ENCODE data around the gene ZMAT5.

ZMAT5 gene

DNA sequence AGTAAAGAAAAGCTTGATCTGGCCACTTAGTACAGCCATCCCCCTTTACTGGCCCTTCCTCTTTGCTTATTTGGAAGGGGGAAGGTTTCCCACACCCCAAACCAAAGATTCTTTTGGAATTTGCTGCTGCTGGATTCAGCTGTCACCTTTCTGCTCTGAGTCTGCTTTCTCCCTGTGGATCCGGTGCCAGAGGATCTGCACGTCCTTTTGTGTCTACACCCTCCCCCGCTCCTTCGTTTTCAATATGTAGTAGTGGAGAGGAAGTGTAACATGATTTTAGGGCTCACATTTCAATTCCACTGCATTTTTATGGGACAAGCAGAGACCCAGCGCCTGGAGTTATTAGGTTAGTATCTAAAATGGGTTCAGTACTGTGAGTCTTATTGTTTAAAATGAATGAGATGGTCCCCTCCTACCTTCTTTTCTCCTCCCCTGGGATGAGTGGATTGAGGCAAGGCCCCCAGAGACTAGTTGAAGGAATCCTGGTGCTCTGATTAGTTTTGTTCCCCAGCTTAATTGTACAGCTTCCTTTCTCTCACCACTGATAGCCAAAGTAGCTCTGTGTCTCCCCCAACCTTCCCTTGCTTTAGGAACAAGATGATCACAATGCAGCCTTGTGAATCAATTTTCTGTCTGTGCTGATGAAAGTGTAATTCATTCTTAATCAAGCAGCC lies 77.5 kb downstream of the ZMAT5 start:
- DNase-seq (ENCODE audit: low read depth, low spot score), result no peak

DNA sequence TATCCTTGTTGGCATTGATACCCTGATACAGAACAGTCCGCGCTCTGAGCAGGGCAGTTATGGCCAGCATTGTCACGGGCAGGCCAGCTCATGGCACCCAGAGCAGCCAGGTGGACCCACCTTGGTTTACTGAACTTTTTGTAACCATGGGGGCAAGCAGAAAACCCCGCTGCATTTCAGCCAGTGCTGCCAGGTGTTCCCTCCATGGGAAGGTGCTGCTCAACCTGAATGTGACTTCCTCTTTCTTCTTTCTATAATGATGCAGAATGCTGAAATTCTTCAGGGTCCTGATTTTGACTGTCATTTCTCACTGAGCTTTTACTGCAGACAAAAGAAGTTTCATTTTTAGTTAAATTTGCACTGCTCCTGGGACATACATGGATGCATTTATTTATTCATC lies 82.6 kb downstream of the ZMAT5 start:
- DNase-seq (ENCODE audit: low read depth, low spot score), result no peak

DNA sequence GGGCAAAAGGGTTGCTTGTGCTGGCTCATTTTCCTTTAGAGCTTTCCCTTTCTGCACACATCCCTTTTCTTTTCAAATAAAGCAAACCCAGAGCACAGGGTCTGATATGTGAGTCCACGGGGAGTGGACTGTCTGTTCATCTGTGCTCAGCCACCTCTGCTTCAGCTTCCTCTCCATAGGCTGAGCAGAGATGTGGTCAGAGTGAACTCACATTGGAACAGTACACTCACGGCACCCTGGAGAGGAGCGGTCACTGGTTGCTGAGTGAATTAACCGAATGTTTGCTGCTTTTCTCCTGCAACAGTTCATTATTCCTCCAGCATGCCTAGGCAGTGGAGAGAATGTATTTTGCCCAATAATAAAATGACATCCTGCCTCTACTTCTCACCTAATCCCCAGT lies 83.3 kb downstream of the ZMAT5 start:
- no peak for DNase-seq (ENCODE audit: low read depth, low spot score)

All from brain pericyte (primary cell).